Mammary microvascular endothelial cell (primary cell): ENCODE data around the gene FKBP10. TPM values are rescaled to one million over a fixed set of nuclear protein-coding genes. Genes with fewer than 3 reads are reported as not detected.

Experiments
- total RNA-seq: library from RNA; depleted of rRNA; stranded (reverse); fragments of >200 nt; gene quantifications from 2 replicates; pipeline ENCODE4 v1.2.3, GENCODE V29; 2015

Gene FKBP10, protein sequence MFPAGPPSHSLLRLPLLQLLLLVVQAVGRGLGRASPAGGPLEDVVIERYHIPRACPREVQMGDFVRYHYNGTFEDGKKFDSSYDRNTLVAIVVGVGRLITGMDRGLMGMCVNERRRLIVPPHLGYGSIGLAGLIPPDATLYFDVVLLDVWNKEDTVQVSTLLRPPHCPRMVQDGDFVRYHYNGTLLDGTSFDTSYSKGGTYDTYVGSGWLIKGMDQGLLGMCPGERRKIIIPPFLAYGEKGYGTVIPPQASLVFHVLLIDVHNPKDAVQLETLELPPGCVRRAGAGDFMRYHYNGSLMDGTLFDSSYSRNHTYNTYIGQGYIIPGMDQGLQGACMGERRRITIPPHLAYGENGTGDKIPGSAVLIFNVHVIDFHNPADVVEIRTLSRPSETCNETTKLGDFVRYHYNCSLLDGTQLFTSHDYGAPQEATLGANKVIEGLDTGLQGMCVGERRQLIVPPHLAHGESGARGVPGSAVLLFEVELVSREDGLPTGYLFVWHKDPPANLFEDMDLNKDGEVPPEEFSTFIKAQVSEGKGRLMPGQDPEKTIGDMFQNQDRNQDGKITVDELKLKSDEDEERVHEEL
- 83.2 and 91.1 TPM in 2 replicates for total RNA-seq

DNA sequence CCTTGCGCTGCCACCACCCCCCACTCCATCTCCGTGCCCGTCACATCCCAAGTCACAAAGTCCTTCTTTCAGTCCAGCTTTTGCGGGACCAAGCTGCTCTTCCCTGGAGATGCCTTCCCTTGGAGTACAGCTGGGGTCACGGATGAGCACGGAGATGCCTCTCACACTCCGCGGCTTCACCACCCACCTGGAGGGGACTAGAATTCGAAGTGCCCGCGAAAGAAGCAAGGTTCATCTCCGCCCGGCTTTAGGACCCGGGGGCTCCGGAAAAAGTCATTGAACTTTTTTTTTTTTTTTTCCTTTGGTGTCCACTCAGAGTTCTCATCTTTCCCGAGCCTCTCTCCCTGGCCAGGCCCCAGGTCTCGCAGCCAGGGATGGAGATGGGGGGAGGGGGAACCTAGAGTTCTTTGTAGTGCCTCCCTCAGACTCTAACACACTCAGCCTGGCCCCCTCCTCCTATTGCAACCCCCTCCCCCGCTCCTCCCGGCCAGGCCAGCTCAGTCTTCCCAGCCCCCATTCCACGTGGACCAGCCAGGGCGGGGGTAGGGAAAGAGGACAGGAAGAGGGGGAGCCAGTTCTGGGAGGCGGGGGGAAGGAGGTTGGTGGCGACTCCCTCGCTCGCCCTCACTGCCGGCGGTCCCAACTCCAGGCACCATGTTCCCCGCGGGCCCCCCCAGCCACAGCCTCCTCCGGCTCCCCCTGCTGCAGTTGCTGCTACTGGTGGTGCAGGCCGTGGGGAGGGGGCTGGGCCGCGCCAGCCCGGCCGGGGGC, at the start of gene FKBP10:
TSS of gene FKBP10 (plus strand) at position 624 of the 771 bp plus-strand sequence. CDS start at position 655, 31 bp downstream.

DNA sequence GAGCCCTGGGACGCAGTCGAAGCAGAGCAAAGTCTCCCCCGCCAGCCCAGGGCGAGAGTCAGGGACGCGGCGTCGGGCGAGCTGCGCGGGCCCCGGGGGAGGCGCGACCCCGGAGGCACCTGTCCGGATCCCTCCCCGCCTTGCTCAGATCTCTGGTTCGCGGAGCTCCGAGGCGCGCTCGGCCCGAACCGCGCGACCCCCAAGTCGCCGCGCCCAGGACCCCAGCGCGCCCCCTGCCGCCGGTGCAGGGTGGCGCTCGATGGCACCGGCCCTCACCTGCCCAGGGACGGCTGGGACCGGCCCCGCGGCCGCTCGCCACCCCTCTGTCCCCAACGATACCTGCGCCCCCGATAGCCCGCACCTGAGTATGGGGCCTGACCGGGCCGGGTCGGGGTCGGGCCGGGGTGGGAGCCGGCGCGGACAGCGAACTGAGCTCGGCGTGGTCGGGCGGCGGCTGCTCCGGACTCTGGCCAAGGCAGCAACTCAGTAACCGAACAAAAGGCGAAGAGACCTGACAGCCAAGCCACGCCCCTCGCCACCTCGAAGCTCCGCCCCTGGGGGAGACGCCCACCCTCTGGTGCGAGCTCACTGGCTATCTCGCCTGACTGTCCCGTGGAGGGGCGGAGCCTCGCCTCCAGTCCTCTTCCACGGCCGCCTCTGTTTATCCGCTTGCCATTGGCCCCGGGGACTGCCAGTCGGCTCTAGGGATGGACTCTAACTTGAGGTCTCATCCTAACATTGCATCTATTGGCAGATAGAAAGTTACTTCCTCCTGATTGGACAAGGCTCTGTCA, 26.4 kb upstream of the FKBP10 start, which contains the start of gene JUP:
TSS of gene JUP (minus strand) at position 485 of the 794 bp plus-strand sequence. CDS start 14,857 bp downstream, outside the sequence.

DNA sequence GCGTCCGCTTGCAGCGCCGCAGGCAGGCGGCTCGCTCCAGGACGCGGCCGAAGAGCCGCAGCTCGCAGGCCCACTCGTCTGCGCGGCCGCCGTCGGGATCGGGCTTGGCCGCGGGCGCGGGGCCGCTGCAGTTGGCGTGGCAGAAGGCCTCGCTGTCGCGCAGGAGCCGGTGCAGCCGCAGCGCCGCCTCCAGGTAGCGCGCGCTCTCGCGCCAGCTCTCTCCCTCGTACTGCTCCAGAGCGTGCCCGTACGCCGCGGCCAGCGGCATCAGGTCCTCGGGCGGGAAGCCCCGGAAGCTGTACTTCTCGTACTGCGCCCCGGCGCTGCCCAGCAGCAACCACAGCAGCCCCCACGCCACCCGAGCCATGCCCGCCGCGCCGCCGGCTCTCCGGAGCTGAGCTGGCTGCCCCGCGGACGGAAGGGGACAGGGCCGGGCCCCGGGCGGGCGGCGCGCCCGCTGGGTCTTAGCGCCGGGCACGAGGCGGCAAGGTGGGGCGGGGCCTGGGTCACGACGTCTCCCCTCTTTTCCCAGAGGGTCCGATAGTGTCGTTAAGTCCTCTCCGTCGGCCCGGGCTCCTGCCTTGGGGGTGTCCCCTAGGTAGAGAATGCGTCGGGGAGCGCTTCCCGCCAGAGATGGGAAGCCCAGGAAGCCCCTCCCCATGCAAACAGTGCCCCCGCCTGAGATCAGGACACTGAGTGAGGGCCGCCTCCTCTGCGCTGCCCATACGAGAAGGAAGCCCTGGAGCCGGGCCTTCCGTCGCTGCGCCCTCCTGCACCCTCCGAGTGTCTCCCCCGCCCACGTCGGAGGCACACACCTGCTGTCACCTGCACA, 1.0 kb upstream of the FKBP10 start, which contains the start of gene P3H4:
TSS of gene P3H4 (minus strand) at position 401 of the 832 bp plus-strand sequence. CDS start at position 367, 34 bp downstream.

DNA sequence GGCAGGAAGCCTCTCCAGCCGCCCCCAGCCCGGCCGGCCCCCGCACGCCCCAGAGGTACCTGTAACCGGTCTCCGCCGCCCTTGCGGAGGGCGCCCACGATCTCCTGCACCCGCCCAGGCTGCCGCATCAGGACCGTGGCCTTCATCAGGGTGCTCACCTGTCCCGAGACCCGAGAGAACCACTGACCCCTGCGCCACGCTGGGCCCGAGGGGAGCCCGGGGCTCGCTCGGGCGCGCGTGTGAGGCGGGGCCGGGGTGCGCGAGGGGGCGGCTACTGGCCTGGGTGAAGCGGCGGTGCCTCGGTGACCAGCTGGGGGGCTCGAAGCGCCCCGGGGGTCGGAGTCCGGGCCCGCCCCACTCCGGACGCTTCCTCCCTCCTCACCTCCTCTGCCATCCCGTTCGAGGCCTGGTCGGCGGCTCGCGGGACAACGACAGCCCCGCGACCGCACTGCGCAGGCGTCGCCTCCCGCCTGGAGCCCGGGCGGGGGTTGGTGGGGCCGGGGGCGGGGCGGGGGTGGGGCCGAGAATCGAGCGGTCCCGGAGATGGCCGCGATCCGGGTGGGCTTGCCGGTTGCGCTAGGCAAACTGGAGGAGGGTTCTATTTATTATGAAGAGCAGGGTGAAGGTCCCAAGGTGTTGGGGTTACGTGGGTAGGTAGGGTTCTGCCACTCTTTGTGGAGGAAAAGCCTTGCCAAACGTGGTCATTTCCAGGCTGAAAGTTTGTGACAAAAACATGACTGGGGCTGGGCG, 23.2 kb downstream of the FKBP10 start, which contains the start of gene NT5C3B:
TSS of gene NT5C3B (minus strand) at position 433 of the 750 bp plus-strand sequence. CDS start at position 394, 39 bp downstream.

DNA sequence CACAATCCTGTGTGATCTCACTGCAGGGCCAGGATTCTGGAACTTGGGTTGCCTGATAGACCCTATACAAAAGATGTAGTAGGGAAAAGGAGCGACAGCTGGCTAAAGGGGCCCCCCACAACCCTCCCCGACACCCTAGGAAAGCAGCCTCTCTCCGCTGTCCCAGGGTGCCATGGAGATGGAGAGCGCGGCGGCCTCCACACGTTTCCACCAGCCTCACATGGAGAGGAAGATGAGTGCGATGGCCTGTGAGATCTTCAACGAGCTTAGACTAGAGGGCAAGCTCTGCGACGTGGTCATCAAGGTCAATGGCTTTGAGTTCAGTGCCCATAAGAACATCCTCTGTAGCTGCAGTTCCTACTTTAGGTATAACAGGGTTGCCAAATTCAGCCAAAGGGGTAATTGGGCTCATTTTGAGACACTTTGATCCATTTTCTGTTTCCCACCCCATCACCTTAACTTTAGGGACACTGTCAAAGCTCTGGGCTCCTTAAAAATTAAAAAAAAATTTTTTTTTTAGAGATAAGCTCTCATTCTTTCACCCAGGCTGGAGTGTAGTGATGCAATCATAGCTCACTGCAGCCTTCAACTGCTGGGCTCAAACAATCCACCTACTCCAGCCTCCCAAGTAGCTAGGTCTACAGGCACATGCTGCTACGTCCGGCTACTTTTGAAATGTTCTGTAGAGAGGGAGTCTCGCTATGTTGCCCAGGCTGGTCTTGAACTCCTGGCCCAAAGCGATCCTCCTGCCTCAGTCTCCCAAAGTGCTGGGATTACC, 25.1 kb downstream of the FKBP10 start, which contains the start of gene KLHL10:
TSS of gene KLHL10 (plus strand) at position 65 of the 778 bp plus-strand sequence. CDS start at position 173, 108 bp downstream.

DNA sequence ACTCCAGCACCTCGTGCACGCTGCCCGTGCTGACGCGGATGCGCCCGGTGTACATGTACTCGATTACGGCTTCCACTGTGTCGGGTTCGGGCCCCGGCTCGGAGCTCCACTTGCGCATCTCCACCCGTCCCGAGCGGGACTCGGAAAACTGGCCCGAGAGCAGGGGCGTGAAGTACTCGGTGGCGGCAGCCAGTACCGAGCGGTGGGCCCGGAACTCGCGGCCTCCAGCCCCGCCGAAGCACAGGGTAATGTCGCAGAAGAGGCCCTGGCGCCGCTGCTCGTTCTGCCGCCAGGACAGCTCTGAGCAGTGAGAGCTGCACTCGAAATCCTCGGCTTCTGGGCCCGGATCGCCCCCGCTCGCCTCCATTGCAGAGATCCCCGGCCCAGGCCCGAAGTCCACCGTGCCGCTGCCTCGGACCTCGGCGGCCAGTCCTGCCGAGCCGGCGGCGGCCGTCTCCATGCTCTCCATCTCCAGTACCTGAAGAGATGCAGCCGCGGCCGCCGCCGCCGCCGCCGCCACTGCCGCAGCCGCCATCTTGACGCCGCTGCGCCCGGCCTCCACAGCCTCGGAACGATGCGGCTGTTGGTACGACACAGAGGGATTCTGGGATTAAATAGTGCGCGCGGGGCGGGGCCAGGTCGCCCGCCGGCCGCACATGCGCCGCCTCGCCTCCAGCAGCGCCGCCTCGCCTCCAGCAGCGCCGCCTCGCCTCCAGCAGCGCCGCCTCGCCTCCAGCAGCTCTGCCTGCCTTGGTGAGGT, 52.2 kb downstream of the FKBP10 start, which contains the start of gene KLHL11:
TSS of gene KLHL11 (minus strand) at position 588 of the 760 bp plus-strand sequence. CDS start at position 535, 53 bp downstream.

Other genes with a start within 250 kb of the FKBP10 start
- not detected in 2 replicates for gene KRT9, start 240.9 kb upstream of the FKBP10 start, total RNA-seq
- gene KRT14, start 226.1 kb upstream of the FKBP10 start, total RNA-seq, result not detected in 2 replicates
- not detected in 2 replicates for gene KRT16, start 200.2 kb upstream of the FKBP10 start, total RNA-seq
- gene KRT17, start 188.4 kb upstream of the FKBP10 start, total RNA-seq, result 0.94 TPM in 1 of 2 replicates, not detected in the other
- 83.4 and 101 TPM in 2 replicates for gene EIF1, start 124.1 kb upstream of the FKBP10 start, total RNA-seq
- not detected in 2 replicates for gene GAST, start 100.7 kb upstream of the FKBP10 start, total RNA-seq
- gene HAP1, start 78.4 kb upstream of the FKBP10 start, total RNA-seq, result not detected in 2 replicates
- 169 and 195 TPM in 2 replicates for gene JUP, start 26.3 kb upstream of the FKBP10 start, total RNA-seq
- 28.8 and 30.7 TPM in 2 replicates for gene P3H4, start 1.1 kb upstream of the FKBP10 start, total RNA-seq
- gene NT5C3B, start 23.2 kb downstream of the FKBP10 start, total RNA-seq, result 52.2 and 58.0 TPM in 2 replicates
- not detected in 2 replicates for gene KLHL10, start 24.8 kb downstream of the FKBP10 start, total RNA-seq
- gene KLHL11, start 52.4 kb downstream of the FKBP10 start, total RNA-seq, result 13.9 and 16.4 TPM in 2 replicates
- gene ACLY, start 105.9 kb downstream of the FKBP10 start, total RNA-seq, result 254 and 389 TPM in 2 replicates
- gene ODAD4, start 117.6 kb downstream of the FKBP10 start, total RNA-seq, result not detected in 2 replicates
- gene CNP, start 153.8 kb downstream of the FKBP10 start, total RNA-seq, result 81.4 and 83.9 TPM in 2 replicates
- 65.2 and 68.0 TPM in 2 replicates for gene DNAJC7, start 204.4 kb downstream of the FKBP10 start, total RNA-seq
- gene NKIRAS2, start 207.1 kb downstream of the FKBP10 start, total RNA-seq, result 56.2 and 69.4 TPM in 2 replicates
- gene C17orf113, start 237.6 kb downstream of the FKBP10 start, total RNA-seq, result 0.07 and 0.20 TPM in 2 replicates